ENCODE measurements around the gene ADM5.

The ADM5 gene

GRCh38 chr19:49689133-49690078 is at the start of gene ADM5:
Gene ADM5, plus strand, starts transcription at chr19:49689594. Its CDS starts 244 bp downstream, at chr19:49689838.
- DNase-seq (ENCODE audit: low spot score), result no peak

- DNase-seq (ENCODE audit: low spot score), result peak; percentile 98
Observed at GRCh38 chr19:49640113-49640898, 49.1 kb upstream of the ADM5 start, which contains the start of gene RRAS. Gene RRAS, minus strand, starts transcription at chr19:49640143. Its CDS starts 45 bp downstream, at chr19:49640098.

GRCh38 chr19:49641688-49642491 is 47.5 kb upstream of the ADM5 start, which contains the start of gene SCAF1:
Gene SCAF1, plus strand, starts transcription at chr19:49642209. Its CDS starts 2,818 bp downstream, at chr19:49645027.
- peak; percentile 98 for DNase-seq (ENCODE audit: low spot score)

GRCh38 chr19:49642492-49643035 is 46.8 kb upstream of the ADM5 start:
- DNase-seq (ENCODE audit: low spot score), result no peak

- DNase-seq (ENCODE audit: low spot score), result no peak
Observed at GRCh38 chr19:49643466-49643865, 45.9 kb upstream of the ADM5 start.

- no peak for DNase-seq (ENCODE audit: low spot score)
Observed at GRCh38 chr19:49645592-49645991, 43.8 kb upstream of the ADM5 start.

- DNase-seq (ENCODE audit: low spot score), result no peak
Observed at GRCh38 chr19:49645995-49646394, 43.4 kb upstream of the ADM5 start.

- no peak for DNase-seq (ENCODE audit: low spot score)
Observed at GRCh38 chr19:49646586-49646985, 42.8 kb upstream of the ADM5 start.

- DNase-seq (ENCODE audit: low spot score), result no peak
Observed at GRCh38 chr19:49651029-49651819, 38.2 kb upstream of the ADM5 start.

- no peak for DNase-seq (ENCODE audit: low spot score)
Observed at GRCh38 chr19:49651820-49652550, 37.4 kb upstream of the ADM5 start.

- DNase-seq (ENCODE audit: low spot score), result no peak
Observed at GRCh38 chr19:49652551-49653465, 36.6 kb upstream of the ADM5 start.

GRCh38 chr19:49653466-49653806 is 36.0 kb upstream of the ADM5 start:
- no peak for DNase-seq (ENCODE audit: low spot score)

- DNase-seq (ENCODE audit: low spot score), result no peak
Observed at GRCh38 chr19:49654581-49654980, 34.8 kb upstream of the ADM5 start.

- DNase-seq (ENCODE audit: low spot score), result no peak
Observed at GRCh38 chr19:49655570-49656455, 33.6 kb upstream of the ADM5 start.

- no peak for DNase-seq (ENCODE audit: low spot score)
Observed at GRCh38 chr19:49656456-49657109, 32.8 kb upstream of the ADM5 start.

- DNase-seq (ENCODE audit: low spot score), result no peak
Observed at GRCh38 chr19:49657493-49658138, 31.8 kb upstream of the ADM5 start.

- DNase-seq (ENCODE audit: low spot score), result no peak
Observed at GRCh38 chr19:49658139-49658517, 31.3 kb upstream of the ADM5 start.

Measured in HuH-7.5 (cell line).